GM10266 (cell line): ENCODE data around the gene METAP1D.

Source experiments
- DNase-seq: peaks from one replicate; pipeline ENCODE4 v3.0.0; 2012; ENCODE audit errors: extremely low spot score
- CTCF ChIP-seq: IDR thresholded peaks from 2 replicates; pipeline ENCODE4 v1.5.1; 2012; ENCODE audit warnings: mild to moderate bottlenecking, low read depth; ENCODE audit not compliant: control insufficient read depth, insufficient read depth; ENCODE audit errors: missing control alignments

Gene METAP1D

GRCh38 chr2:172039011-172039704 lies 39.4 kb downstream of the METAP1D start:
- no peak for DNase-seq

GRCh38 chr2:172040311-172040710 lies 40.6 kb downstream of the METAP1D start:
- TF ChIP-seq CTCF = no peak
- DNase-seq = no peak

More at GRCh38 chr2:172039011-172039704, 39.4 kb downstream of the METAP1D start:
- TF ChIP-seq CTCF = no peak

GRCh38 chr2:172046080-172046678 lies 46.4 kb downstream of the METAP1D start:
- DNase-seq = no peak

GRCh38 chr2:172046866-172047565 lies 47.3 kb downstream of the METAP1D start:
- DNase-seq = no peak
- no peak for TF ChIP-seq CTCF

More at GRCh38 chr2:172046080-172046678, 46.4 kb downstream of the METAP1D start:
- no peak for TF ChIP-seq CTCF

DNA sequence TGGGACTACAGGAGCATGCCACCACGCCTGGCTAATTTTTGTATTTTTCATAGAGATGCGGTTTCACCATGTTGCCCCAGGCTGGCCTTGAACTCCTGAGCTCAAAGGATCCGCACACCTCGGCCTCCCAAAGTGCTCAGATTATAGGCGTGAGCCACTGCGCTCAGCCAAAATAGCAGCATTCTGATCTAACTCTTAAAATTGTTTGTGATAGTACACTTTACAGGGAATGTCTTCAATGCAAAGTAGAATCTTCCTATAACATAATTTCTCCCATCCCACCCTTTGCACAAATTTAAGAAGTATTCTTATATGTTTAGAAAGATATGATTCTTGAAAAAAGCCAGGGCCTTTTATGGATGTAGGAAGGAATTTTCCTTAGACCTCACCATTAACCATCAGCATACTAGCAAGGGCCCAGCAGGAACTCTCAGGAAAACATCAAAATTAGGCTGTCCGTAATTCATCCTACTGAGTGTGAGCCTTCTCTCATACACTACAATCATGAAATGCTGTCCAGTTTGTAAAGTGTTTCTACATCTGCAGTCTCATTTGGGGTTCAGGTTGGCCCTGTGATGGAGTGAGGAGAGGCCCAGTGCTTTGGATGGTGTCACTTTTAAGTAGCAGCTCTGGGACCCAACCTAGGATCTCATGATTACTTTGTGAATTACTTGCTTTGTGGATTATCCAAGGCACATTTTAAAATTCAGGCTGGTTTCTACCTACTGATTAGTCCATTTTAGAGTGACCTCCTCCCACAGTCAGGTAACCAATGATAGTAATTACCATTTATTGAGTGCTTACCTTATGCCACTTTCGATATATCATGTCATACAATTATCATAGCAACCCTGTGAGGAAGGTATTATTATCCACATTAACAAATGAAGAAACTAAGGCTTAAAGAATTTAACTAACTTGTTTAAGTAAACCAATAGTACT lies 48.1 kb downstream of the METAP1D start:
- DNase-seq = no peak
- no peak for TF ChIP-seq CTCF

- DNase-seq = no peak
Measured at GRCh38 chr2:172048508-172049503, 49.1 kb downstream of the METAP1D start.

More at GRCh38 chr2:172048508-172049503, 49.1 kb downstream of the METAP1D start:
- TF ChIP-seq CTCF = no peak
